Skeletal muscle tissue (tissue), 4 donors: ENCODE data around the gene VAMP8. TPM values are rescaled to one million over a fixed set of nuclear protein-coding genes. Genes with fewer than 3 reads are reported as not detected.

ENCODE experiments used
- H3K27ac ChIP-seq: one replicate; pipeline ENCODE4 v1.7.0; 2013; ENCODE audit warnings: mild to moderate bottlenecking, low read depth, low read length, inconsistent platforms
- H3K27me3 ChIP-seq, 3 donors: one replicate each; pipeline ENCODE4 v1.7.0; 2013; ENCODE audit warnings: low read length in 3 of 3; ENCODE audit not compliant: control insufficient read depth in 3 of 3, insufficient read depth in 3 of 3
- H3K36me3 ChIP-seq, 3 donors: one replicate each; pipeline ENCODE4 v1.7.0; 2013; ENCODE audit warnings: low read length in 3 of 3; ENCODE audit not compliant: control insufficient read depth in 3 of 3, insufficient read depth in 3 of 3
- H3K4me1 ChIP-seq, 3 donors: one replicate each; pipeline ENCODE4 v1.7.0; 2013; ENCODE audit warnings: low read length in 3 of 3, mild to moderate bottlenecking in 3 of 3; ENCODE audit not compliant: control insufficient read depth in 3 of 3, insufficient read depth in 3 of 3
- H3K4me3 ChIP-seq, 3 donors: one replicate each; pipeline ENCODE4 v1.7.0; 2013; ENCODE audit warnings: low read length in 3 of 3
- H3K9ac ChIP-seq, 3 donors: one replicate each; pipeline ENCODE4 v1.7.0; 2013; ENCODE audit warnings: low read length in 3 of 3, mild to moderate bottlenecking in 3 of 3, moderate library complexity in 2 of 3, low read depth in 1 of 3
- H3K9me3 ChIP-seq, 3 donors: one replicate each; pipeline ENCODE4 v1.7.0; 2013; ENCODE audit warnings: low read length in 3 of 3; ENCODE audit not compliant: control insufficient read depth in 3 of 3
- total RNA-seq: library from RNA; depleted of rRNA; stranded (reverse); fragments of >200 nt; gene quantifications from one replicate; pipeline ENCODE4 v1.2.3, GENCODE V29; 2014
- donor health status: Osteomylitis.

The VAMP8 gene
- total RNA-seq, 1 donor from 2014 or later = 4.7 TPM

DNA sequence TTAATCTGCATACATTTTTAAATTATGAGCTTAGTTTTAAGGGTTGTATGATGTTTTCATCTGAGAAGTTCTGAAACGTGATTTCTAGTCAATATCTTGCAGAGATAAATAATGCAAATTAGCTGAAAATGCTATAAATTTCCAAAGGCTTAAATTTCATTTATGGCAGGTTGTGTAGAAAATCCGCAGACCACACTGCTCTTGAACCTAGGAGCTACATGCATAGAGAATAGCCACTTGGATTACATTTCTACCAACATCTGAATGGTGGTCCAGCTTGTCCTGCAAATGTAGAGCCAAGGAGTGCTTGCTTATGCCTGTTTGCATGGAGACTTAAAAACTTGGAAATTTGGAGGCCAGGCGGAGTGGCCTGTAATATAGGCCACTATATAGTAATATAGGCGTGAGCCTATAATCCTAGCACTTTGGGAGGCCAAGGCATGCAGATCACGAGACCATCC lies 31.6 kb upstream of the VAMP8 start:
- Histone ChIP-seq H3K4me1 (peaks cover 45 to 51% (median 50%) of the 10 kb centered on the region in 3 donors), H3K27ac (peak overlapping the region; percentile 79), H3K4me3 (no peak overlapping the region), H3K9ac (no peak overlapping the region), H3K9me3 (no peaks in the 10 kb centered on the region), H3K27me3 (no peaks in the 10 kb centered on the region), H3K36me3 (peaks cover 42 to 46% (median 46%) of the 10 kb centered on the region in 3 donors)

DNA sequence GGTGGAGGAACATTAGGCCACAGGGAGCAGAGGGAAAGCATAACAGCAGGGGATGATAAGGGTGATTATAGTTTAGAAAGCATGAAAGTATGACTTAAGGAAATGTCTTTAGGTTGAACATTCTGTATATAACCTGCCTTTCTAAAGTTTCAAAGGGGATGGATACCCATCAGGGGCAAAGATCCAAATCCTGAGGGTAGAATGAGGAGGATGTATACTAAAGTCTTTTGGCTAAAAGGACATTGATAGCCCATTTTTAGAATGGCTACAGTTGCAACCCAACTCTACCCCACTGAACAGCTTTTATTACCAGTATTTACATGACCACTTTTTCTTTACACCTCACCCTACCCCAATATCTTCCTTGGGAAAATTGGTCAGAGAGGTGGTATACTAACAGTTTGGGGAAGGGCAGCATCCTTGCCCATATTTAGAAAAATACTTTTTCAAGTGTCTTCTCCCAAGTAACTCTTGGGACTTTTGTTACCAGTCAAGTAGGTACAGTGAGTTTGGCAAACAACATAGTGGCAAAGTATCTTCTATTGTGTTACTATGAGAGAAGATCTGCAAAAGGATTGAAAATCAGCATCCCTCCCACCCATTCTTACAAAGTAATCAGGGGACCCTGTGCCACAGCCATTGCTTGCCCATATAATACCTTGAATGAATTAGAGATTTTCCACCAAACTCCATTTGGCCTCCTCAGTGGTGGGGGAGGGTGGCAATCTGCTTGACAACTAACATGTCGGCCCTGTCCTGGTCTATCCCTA lies 30.1 kb upstream of the VAMP8 start:
- no peak overlapping the region for H3K4me3 ChIP-seq
- H3K9ac ChIP-seq = no peak overlapping the region
- peaks cover 37 to 43% (median 40%) of the 10 kb centered on the region in 3 donors for H3K36me3 ChIP-seq
- no peaks in the 10 kb centered on the region for H3K27me3 ChIP-seq
- peaks cover 40 to 46% (median 41%) of the 10 kb centered on the region in 3 donors for H3K4me1 ChIP-seq
- no peak overlapping the region for H3K27ac ChIP-seq
- no peaks in the 10 kb centered on the region for H3K9me3 ChIP-seq

DNA sequence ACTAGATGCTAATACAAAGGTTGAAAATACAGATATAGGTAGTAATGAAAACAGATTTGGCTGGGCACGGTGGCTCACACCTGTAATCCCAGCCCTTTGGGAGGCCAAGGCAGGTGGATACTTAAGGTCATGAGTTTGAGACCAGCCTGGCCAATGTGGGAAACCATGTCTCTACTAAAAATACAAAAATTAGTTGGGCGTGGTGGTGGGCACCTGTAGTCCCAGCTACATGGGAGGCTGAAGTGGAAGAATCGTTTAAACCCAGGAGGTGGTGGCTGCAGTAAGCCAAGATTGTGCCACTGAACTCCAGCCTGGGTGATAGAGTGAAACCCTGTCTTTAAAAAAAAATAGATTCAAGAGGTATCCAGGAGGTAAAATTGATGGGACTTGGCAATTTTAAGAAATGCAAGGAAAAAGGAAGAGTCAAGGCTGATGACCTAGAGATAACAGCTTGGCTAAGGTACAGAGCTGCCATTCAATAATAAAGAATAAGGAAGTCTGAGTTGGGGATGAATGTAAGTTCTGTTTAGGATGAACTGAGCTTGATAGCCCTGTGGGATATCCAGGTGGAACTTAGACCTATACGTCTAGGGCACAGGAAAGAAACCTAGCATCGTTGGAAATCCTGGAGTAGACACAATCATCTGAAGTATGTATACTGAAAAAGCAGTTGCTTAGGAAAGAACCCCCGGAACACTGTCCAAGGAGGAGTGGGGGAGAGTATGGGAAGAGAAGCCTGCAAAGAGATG lies 29.4 kb upstream of the VAMP8 start:
- Histone ChIP-seq H3K36me3 (peaks cover 35 to 43% (median 40%) of the 10 kb centered on the region in 3 donors), H3K27ac (no peak overlapping the region), H3K9me3 (no peaks in the 10 kb centered on the region), H3K9ac (no peak overlapping the region), H3K4me3 (no peak overlapping the region), H3K27me3 (no peaks in the 10 kb centered on the region), H3K4me1 (peaks cover 32 to 39% (median 34%) of the 10 kb centered on the region in 3 donors)

DNA sequence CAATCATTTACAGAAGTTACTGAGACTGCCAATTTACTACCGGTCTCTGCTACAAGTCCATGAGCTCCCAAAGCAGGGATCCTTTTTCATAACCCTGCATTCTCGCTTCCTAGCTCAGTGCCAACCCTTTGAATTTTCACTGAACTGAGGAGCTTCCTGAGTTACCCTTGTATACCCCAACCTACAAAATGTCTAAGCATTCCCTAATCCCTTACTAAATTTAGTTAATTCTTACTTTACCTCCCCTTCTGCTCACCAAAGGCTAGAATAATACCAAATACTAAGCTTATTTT lies 28.8 kb upstream of the VAMP8 start:
- Histone ChIP-seq H3K27ac (no peak overlapping the region), H3K27me3 (no peaks in the 10 kb centered on the region), H3K4me3 (no peak overlapping the region), H3K9ac (no peak overlapping the region), H3K36me3 (peaks cover 34 to 42% (median 39%) of the 10 kb centered on the region in 3 donors), H3K9me3 (no peaks in the 10 kb centered on the region), H3K4me1 (peaks cover 28 to 34% (median 29%) of the 10 kb centered on the region in 3 donors)

DNA sequence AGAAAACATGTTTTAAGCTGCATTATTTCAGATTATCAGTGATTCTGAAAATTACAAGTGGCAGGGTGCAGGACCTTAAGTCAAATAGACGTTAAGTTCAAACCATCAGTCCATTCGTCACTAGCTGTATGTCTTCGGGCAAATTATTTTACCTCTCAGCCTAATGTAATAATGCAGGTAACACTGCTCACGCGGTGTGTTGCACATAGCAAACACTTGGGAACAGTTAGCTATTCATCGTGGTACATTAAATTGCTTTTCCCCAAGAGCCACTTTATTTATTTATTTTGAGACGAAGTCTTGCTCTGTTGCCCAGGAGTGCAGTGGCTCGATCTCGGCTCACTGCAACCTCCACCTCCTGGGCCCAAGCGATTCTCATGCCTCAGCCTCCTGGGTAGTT lies 28.3 kb upstream of the VAMP8 start:
- H3K36me3 ChIP-seq = peaks cover 35 to 45% (median 43%) of the 10 kb centered on the region in 3 donors
- no peak overlapping the region for H3K9ac ChIP-seq
- no peak overlapping the region for H3K27ac ChIP-seq

DNA sequence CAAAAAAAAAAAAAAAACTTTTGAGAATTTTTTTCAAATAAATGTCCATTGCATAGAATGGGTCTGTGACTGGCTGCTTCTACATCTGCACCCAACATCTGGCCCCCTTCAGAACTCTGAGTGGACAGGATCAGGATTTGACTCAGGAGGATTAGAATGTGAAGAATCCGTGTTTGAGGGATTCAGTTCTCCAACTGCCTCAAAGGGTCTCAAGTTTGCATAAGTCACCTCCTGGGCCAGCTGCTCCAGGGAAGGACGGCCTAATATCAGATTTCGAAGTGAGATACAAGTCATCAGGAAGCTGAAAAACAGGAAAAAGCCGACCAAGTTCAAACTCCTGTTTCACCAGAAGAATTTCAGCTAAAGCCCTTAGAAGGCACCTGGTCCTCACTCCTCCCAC lies 27.6 kb upstream of the VAMP8 start:
- H3K4me3 ChIP-seq = no peak overlapping the region
- H3K27ac ChIP-seq = no peak overlapping the region
- peaks cover 39 to 52% (median 48%) of the 10 kb centered on the region in 3 donors for H3K36me3 ChIP-seq
- H3K4me1 ChIP-seq = peaks cover 19 to 21% (median 20%) of the 10 kb centered on the region in 3 donors
- H3K9me3 ChIP-seq = no peaks in the 10 kb centered on the region
- no peaks in the 10 kb centered on the region for H3K27me3 ChIP-seq
- no peak overlapping the region for H3K9ac ChIP-seq

More for the DNA sequence above, 28.3 kb upstream of the VAMP8 start:
- H3K4me1 ChIP-seq = peaks cover 25 to 28% (median 26%) of the 10 kb centered on the region in 3 donors
- no peaks in the 10 kb centered on the region for H3K27me3 ChIP-seq
- no peak overlapping the region for H3K4me3 ChIP-seq
- no peaks in the 10 kb centered on the region for H3K9me3 ChIP-seq

DNA sequence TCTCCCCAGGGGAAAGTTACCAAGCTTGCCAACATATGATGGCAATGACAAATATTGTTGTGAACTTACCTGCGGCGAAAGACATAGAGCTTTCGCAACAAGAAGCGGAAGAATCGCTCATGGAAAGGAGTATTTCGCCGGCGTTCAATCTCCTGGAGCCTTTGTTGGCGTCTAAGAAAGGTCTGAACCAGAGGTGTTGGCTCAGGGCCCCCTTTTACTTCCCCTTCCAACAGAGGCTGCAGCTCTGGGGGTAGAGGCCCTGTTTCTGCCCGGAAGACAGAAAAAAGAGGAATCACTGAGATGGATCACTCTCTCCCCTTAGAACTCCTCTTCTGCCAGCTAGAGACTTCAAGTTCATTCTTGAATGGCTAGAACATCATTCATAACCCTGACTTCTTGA lies 26.9 kb upstream of the VAMP8 start:
- H3K27me3 ChIP-seq = no peaks in the 10 kb centered on the region
- H3K9ac ChIP-seq = no peak overlapping the region
- H3K4me1 ChIP-seq = peaks cover 15 to 19% (median 15%) of the 10 kb centered on the region in 3 donors
- H3K36me3 ChIP-seq = peaks cover 43 to 56% (median 50%) of the 10 kb centered on the region in 3 donors
- H3K9me3 ChIP-seq = no peaks in the 10 kb centered on the region
- H3K27ac ChIP-seq = no peak overlapping the region
- no peak overlapping the region for H3K4me3 ChIP-seq

DNA sequence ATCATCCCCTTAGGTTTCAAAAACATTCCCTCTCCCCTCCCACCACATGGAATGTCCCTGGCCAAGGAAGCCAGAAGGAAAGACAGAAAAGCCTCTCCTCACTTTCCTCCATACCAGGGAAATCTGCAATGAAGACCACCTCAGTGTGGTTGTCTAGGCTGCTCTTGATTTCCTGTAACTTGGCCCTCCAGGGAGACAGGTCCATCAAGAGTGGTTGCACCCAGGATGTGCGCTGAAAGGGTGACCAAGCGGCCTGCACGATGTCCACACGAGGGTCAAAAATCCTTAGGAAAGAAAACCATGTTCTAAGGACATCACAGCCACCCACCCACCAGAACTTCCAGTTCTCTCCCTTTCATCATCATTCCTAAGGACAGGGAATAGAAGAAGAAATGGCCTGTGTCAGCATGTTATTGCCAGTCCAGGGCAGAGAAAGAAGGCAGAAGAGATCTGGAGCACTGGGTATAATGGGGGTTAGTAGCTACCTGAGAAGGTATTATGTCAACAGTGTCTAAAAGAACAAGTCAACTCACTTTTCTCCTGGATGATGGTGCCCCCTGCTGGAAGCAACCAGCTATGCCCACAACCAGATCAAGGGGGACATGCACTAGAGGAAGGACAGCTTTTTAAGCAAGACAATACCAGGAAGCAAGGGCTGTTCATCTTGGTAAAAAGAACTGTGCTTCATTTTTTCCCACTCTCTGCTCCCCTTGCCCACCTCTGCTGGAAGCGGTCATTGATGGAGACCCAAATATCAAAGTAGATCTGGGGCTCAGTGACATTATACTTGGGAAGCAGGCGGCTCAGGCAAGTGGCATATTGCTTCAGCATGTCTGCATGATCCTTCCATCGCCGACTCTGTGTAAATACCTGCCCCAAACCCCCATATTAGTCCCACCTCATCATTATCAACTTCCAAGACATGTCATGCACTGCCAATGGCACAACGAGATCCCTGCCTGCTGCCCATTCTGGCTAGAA lies 25.4 kb upstream of the VAMP8 start:
- no peaks in the 10 kb centered on the region for H3K27me3 ChIP-seq
- H3K27ac ChIP-seq = no peak overlapping the region
- H3K4me3 ChIP-seq = no peak overlapping the region
- H3K9ac ChIP-seq = no peak overlapping the region
- peaks cover 38 to 59% (median 46%) of the 10 kb centered on the region in 3 donors for H3K36me3 ChIP-seq
- no peaks in the 10 kb centered on the region for H3K9me3 ChIP-seq
- peaks cover 10 to 16% (median 11%) of the 10 kb centered on the region in 3 donors for H3K4me1 ChIP-seq

DNA sequence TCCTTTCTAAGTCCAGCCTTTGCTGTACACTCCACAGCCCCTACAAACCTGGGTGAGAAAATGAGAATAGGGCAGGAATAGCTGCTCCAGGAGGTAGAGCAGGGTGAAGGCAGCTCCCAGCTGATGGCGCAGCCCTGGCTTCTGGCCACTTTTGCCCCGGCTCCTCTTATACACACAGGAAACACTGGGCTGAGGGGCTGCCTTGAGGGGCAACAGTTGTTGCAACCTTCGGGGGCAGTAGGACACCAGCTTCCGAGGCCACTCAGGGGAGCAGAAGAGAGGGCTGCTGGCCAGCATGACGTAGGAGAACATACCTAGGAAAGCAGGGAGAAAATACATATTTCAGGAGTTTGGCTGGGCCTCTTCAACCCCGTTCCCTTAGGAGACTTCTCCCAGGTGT lies 24.2 kb upstream of the VAMP8 start:
- no peak overlapping the region for H3K4me3 ChIP-seq
- H3K4me1 ChIP-seq = peaks cover 10 to 16% (median 11%) of the 10 kb centered on the region in 3 donors
- peaks cover 43 to 64% (median 50%) of the 10 kb centered on the region in 3 donors for H3K36me3 ChIP-seq
- H3K27me3 ChIP-seq = no peaks in the 10 kb centered on the region
- H3K9ac ChIP-seq = no peak overlapping the region
- no peaks in the 10 kb centered on the region for H3K9me3 ChIP-seq
- no peak overlapping the region for H3K27ac ChIP-seq
